Measurements from ENCODE around the gene ELF2. TPM values are rescaled to one million over a fixed set of nuclear protein-coding genes. Genes with fewer than 3 reads are reported as not detected.
"Not testable (repeated sequence)": the region's sequence is repeated elsewhere in the genome, so short reads cannot be mapped to it uniquely, and the experiment has no call there.

The ELF2 gene
- total RNA-seq, 2 experiments from 2014 or later, result 34.3 to 36.3 TPM

DNA sequence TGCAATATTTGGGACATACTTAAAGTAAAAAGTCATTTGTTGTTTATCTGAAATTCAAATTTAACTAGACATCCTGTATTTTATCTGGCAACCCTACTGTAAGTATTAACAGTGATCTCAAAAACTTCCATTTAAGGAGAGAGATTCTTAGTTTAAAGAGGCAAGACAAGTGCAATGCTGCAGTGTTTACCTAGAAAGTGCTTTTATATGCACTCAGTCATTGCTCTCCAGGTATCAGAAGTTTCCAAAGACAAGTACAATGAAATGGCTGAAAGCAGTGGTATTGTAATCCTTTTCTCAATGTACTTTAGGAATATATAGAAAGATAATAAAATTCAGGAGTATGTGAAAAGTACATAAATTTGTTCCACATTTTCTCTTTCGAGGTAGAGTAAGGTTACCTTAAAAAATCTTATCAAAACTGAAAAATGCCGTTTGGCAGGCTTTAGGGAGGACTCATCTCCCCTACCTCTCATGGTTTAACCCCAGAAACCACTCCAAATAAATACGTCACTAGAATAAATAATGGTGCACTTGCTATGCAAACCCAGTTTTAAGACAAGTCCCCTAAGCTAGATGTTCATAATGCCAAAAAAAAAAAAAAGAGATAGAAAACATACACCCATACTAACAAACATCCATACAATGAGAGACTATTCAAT, 45.7 kb downstream of the ELF2 start:
- H3K4me3 Mint-ChIP-seq, result no peak overlapping the region
- ATAC-seq (no peak), DNase-seq (no peak)
- peaks cover 2% of the 10 kb centered on the region for H3K27me3 Mint-ChIP-seq (ENCODE audit: low read depth)
- H3K27ac Mint-ChIP-seq, result no peak overlapping the region
- H3K4me1 Mint-ChIP-seq (ENCODE audit: low read depth), result no peaks in the 10 kb centered on the region
- H3K9me3 Mint-ChIP-seq (ENCODE audit: insufficient read depth), result no peaks in the 10 kb centered on the region
- POLR2A ChIA-PET, result no interaction called here
- H3K36me3 Mint-ChIP-seq (ENCODE audit: low read depth), result peaks cover 3% of the 10 kb centered on the region
- CTCF ChIA-PET, result no interaction called here

DNA sequence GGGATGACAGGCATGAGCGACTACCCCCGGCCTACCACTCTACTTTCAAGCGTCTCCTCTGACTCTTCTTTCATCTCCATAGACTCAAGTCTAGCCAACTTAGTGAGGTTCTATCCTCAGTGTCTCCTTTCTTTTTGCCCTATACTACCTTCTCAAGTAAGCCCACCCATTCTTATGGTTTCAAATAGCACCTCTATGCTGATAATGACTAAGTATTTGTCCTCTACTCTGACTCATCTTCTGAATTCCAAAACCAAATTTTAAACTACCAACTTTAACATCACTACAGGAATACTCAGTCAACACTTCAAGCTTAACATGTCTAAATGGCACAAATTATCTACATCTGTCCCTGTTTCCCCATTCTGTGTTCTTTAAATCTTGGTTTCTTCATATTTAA, 47.8 kb downstream of the ELF2 start:
- Mint-ChIP-seq H3K9me3 (ENCODE audit: insufficient read depth) (no peaks in the 10 kb centered on the region), H3K27ac (no peak overlapping the region), H3K36me3 (ENCODE audit: low read depth) (no peaks in the 10 kb centered on the region), H3K4me1 (ENCODE audit: low read depth) (no peaks in the 10 kb centered on the region), H3K4me3 (no peak overlapping the region), H3K27me3 (ENCODE audit: low read depth) (peaks cover 5% of the 10 kb centered on the region)
- DNase-seq (no peak), ATAC-seq (no peak)
- POLR2A ChIA-PET, result no interaction called here
- CTCF ChIA-PET, result no interaction called here

DNA sequence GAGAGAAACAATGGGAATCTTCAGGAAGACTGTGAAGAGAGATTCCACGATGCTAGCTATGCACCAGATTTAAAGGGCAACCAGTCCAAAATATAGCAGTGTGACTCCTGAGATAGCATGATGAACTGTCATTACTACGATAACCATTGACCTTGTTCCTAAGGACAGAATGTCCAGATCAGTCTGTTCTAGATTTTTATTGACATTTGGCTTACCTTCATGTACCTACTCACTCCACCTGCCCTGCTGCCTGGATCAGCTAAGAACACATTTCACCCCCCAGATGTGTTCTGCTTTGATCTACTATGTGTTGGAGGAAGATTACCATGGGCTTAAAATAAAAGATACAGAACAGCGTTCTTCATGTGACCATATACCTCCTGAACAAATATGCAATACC, 50.1 kb downstream of the ELF2 start:
- peaks cover 5% of the 10 kb centered on the region for H3K27me3 Mint-ChIP-seq (ENCODE audit: low read depth)
- ChIA-PET CTCF (interaction anchor here (0.8 to 1.2 kb wide), 2 partner anchors 41 to 169 kb away, joined by 3 read pairs; no protein-coding TSS in a partner anchor), POLR2A (no interaction called here)
- no peak overlapping the region for H3K4me3 Mint-ChIP-seq
- no peaks in the 10 kb centered on the region for H3K36me3 Mint-ChIP-seq (ENCODE audit: low read depth)
- DNase-seq (no peak), ATAC-seq (no peak)
- H3K4me1 Mint-ChIP-seq (ENCODE audit: low read depth), result no peaks in the 10 kb centered on the region
- no peaks in the 10 kb centered on the region for H3K9me3 Mint-ChIP-seq (ENCODE audit: insufficient read depth)
- no peak overlapping the region for H3K27ac Mint-ChIP-seq

DNA sequence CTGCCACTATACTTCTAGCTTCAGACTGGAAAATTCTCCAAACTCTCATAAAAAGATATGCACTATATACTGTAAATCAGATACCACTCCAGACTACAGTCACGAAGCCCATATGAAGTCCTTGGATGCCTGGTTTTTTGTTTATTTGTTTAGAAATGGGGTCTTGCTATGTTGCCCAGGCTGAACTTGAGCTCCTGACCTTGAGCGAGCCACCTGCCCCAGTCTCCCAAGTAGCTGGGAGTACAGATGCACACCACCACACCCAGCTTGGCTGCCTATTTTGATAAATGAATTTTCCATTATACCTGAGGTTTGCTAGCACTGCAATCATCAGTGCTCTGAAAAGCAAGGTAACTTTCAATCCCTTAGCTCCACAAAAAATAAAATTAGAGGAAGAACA, 53.1 kb downstream of the ELF2 start:
- H3K27ac Mint-ChIP-seq, result no peak overlapping the region
- no peaks in the 10 kb centered on the region for H3K4me1 Mint-ChIP-seq (ENCODE audit: low read depth)
- CTCF ChIA-PET, result no interaction called here
- no peak for DNase-seq
- POLR2A ChIA-PET, result no interaction called here
- ATAC-seq, result no peak
- no peaks in the 10 kb centered on the region for H3K9me3 Mint-ChIP-seq (ENCODE audit: insufficient read depth)
- H3K27me3 Mint-ChIP-seq (ENCODE audit: low read depth), result peaks cover 3% of the 10 kb centered on the region
- H3K36me3 Mint-ChIP-seq (ENCODE audit: low read depth), result no peaks in the 10 kb centered on the region
- no peak overlapping the region for H3K4me3 Mint-ChIP-seq

DNA sequence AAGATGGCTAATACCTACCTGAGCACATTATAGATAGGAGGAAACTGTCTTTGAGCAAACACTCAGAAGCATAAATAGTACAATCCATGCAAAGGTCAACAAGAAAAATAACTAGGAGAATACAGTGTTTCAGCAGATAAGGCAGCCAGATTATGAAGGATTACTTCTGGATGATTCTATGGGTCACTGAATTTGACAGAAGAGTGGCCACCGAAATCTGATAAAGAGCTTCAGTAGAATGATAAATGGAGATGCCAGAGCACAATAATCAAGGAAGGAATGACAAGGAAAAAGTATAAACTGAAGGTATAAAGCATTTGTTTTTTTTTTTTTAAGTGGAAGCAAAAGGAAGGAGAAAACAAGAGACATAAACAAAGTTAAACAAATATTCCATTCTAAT, 58.7 kb downstream of the ELF2 start:
- Mint-ChIP-seq H3K4me3 (no peak overlapping the region), H3K27ac (no peak overlapping the region), H3K36me3 (ENCODE audit: low read depth) (peaks cover 2% of the 10 kb centered on the region), H3K27me3 (ENCODE audit: low read depth) (no peaks in the 10 kb centered on the region), H3K9me3 (ENCODE audit: insufficient read depth) (no peaks in the 10 kb centered on the region), H3K4me1 (ENCODE audit: low read depth) (no peaks in the 10 kb centered on the region)
- CTCF ChIA-PET, result no interaction called here
- no peak for DNase-seq
- POLR2A ChIA-PET, result no interaction called here
- no peak for ATAC-seq

DNA sequence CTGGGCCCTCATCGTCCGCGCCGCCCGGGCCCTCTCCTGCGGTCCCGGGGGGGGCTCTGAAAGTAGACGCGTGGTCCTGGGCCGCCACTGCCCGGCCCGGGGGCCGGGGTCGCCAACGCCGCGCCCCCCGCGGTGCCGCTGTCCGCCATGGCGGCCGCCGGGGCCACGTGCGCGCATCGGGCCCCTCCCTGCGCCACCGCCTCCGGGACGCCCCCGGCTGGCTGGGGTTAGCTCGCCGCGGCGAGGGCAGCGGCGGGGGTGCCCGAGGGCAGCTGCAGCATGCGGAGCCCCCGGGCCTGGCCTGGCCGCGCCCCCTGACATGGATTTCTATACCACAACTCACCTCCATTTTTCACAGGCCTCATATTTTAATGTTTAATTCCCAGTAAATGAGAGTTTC, 61.8 kb downstream of the ELF2 start:
- H3K4me3 Mint-ChIP-seq, result no peak overlapping the region
- ChIA-PET POLR2A (no interaction called here), CTCF (no interaction called here)
- H3K9me3 Mint-ChIP-seq (ENCODE audit: insufficient read depth), result no peaks in the 10 kb centered on the region
- H3K27ac Mint-ChIP-seq, result no peak overlapping the region
- DNase-seq (no peak), ATAC-seq (no peak)
- H3K4me1 Mint-ChIP-seq (ENCODE audit: low read depth), result no peaks in the 10 kb centered on the region
- no peaks in the 10 kb centered on the region for H3K27me3 Mint-ChIP-seq (ENCODE audit: low read depth)
- H3K36me3 Mint-ChIP-seq (ENCODE audit: low read depth), result peaks cover 2% of the 10 kb centered on the region

DNA sequence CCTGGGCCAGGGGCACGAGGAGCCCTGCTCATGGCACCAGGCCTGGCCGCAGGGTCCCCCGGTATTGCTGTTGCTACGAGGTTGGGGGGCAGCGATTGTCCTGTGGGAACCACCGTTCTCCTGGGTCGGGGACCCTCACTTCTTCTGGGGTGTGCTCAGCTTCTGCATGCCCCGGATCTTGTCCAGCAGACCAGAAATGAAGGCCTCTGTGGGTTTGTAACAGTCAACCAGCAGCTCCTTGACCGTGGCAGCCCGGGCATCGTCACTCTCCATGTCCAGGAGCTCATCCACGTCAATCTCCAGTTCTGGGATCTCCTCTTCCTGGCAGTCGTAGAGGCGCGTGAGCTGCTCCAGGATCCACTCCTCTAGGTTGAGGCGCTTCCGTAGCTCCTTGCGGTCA, 62.2 kb downstream of the ELF2 start:
- ATAC-seq; H3K4me3 Mint-ChIP-seq; CTCF ChIA-PET; H3K4me1 Mint-ChIP-seq (ENCODE audit: low read depth); H3K9me3 Mint-ChIP-seq (ENCODE audit: insufficient read depth); H3K36me3 Mint-ChIP-seq (ENCODE audit: low read depth); H3K27me3 Mint-ChIP-seq (ENCODE audit: low read depth); H3K27ac Mint-ChIP-seq; POLR2A ChIA-PET; DNase-seq: not testable (repeated sequence)

DNA sequence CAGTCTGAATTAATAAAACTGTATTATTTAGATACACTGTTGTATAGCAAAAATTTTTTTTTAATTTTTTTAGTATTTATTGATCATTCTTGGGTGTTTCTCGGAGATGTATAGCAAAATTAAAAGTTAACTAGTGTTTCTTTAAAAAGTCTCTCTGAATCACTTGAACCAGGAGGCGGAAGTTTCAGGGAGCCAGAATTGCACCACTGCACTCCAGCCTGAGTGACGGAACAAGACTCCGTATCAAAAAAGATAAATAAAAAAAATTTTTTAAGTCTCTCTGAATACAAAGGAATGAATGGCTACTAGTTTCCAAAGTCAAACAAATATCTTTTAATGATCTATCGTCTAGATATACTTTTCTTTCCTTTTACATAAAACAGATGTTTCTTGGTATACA, 64.4 kb downstream of the ELF2 start:
- H3K9me3 Mint-ChIP-seq (ENCODE audit: insufficient read depth), result no peaks in the 10 kb centered on the region
- no peak for ATAC-seq

DNA sequence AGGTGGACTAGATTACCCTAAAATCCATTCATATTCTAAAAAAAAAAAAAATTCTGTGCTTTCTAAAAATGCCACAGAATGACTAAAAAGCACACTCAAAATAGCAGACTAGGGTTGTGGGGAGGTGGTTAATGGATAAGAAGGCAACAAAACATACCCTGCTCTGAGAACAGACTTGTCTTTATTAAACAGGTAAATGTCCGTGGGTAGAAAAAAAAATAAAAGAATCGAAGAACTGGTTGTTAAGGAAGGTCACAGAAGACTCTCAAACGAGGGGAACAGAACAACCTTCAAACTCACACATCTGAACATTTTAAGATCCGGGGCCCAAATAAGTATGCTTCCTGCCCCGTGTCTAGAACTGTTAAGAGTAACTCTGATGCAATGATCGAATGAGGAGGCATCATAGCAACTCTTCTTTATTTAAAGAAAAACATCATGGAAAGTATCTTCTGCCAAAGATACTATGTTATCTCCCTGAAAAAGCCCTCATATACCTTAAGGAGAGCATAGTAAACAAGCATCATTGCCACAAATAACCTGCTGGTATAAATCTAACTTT, 68.4 kb downstream of the ELF2 start:
- Mint-ChIP-seq H3K27me3 (ENCODE audit: low read depth) (peaks cover 2% of the 10 kb centered on the region), H3K4me3 (no peak overlapping the region), H3K27ac (no peak overlapping the region), H3K9me3 (ENCODE audit: insufficient read depth) (no peaks in the 10 kb centered on the region), H3K36me3 (ENCODE audit: low read depth) (no peaks in the 10 kb centered on the region), H3K4me1 (ENCODE audit: low read depth) (no peaks in the 10 kb centered on the region)
- DNase-seq, result no peak
- CTCF ChIA-PET, result interaction anchor here (1.2 kb wide), 1 partner anchor 78 kb away, joined by 7 read pairs; no protein-coding TSS in a partner anchor
- POLR2A ChIA-PET, result no interaction called here
- ATAC-seq, result no peak

More for the DNA sequence above, 64.4 kb downstream of the ELF2 start:
- H3K27me3 Mint-ChIP-seq (ENCODE audit: low read depth), result peaks cover 2% of the 10 kb centered on the region
- POLR2A ChIA-PET, result no interaction called here
- H3K4me3 Mint-ChIP-seq, result no peak overlapping the region
- no peaks in the 10 kb centered on the region for H3K4me1 Mint-ChIP-seq (ENCODE audit: low read depth)
- CTCF ChIA-PET, result no interaction called here
- H3K27ac Mint-ChIP-seq, result no peak overlapping the region
- H3K36me3 Mint-ChIP-seq (ENCODE audit: low read depth), result peaks cover 2% of the 10 kb centered on the region
- DNase-seq, result no peak

DNA sequence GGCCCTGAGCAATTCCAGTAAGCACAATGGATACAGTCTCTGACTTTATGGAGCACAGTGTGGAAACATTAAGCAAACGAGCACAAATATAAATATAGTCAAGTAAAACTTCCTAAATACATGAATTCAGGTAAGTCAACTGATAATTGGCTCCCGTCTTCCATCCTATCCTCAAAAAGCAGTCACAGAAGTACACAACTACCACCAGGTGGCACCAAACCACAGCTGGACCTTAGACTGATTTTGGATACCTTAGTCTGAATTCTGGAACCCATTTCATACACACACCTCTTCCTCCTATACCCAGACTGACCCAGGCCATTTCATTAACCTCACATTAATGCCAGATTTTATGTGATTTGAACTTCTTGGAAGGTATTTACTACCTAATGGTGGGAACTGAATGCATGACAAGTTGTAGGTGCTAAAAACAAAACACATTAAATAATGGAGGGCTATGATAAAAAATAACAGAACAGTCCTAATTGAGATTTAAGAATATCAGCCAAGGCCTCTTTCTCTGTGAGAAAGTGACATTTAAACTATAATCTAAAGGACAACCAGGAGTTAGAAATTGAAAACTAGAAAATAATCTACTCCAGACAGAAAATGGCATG, 77.5 kb downstream of the ELF2 start:
- CTCF ChIA-PET, result interaction anchor here (0.7 to 3.7 kb wide), 14 partner anchors 8 to 201 kb away, joined by 3 to 28 read pairs (median 4); partner anchors contain the start of gene NAA15
- Mint-ChIP-seq H3K27ac (no peak overlapping the region), H3K36me3 (ENCODE audit: low read depth) (no peaks in the 10 kb centered on the region), H3K9me3 (ENCODE audit: insufficient read depth) (no peaks in the 10 kb centered on the region), H3K27me3 (ENCODE audit: low read depth) (no peaks in the 10 kb centered on the region), H3K4me3 (no peak overlapping the region), H3K4me1 (ENCODE audit: low read depth) (no peaks in the 10 kb centered on the region)
- DNase-seq (peak; percentile 82), ATAC-seq (peak; percentile 65)
- POLR2A ChIA-PET, result no interaction called here

DNA sequence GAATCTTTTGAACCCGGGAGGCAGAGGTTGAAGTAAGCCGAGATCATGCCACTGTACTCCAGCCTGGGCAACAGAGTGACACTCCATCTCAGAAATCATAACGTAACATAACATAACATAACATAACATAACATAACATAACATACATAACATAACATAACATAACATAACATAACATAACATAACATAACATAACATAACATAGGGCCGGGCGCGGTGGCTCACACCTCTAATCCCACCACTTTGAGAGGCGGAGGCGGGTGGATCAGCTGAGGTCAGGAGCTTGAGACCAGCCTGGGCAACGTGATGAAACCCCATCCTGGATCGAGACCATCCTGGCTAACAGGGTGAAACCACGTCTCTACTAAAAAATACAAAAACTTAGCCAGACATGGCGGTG, 84.7 kb downstream of the ELF2 start:
- Mint-ChIP-seq H3K4me1 (ENCODE audit: low read depth) (peaks cover 2% of the 10 kb centered on the region), H3K36me3 (ENCODE audit: low read depth) (no peaks in the 10 kb centered on the region), H3K4me3 (no peak overlapping the region), H3K27ac (no peak overlapping the region), H3K9me3 (ENCODE audit: insufficient read depth) (no peaks in the 10 kb centered on the region), H3K27me3 (ENCODE audit: low read depth) (no peaks in the 10 kb centered on the region)
- CTCF ChIA-PET, result interaction anchor here (1.3 to 1.7 kb wide), 3 partner anchors 62 to 203 kb away, joined by 4 read pairs; no protein-coding TSS in a partner anchor
- DNase-seq (no peak), ATAC-seq (no peak)
- POLR2A ChIA-PET, result no interaction called here

DNA sequence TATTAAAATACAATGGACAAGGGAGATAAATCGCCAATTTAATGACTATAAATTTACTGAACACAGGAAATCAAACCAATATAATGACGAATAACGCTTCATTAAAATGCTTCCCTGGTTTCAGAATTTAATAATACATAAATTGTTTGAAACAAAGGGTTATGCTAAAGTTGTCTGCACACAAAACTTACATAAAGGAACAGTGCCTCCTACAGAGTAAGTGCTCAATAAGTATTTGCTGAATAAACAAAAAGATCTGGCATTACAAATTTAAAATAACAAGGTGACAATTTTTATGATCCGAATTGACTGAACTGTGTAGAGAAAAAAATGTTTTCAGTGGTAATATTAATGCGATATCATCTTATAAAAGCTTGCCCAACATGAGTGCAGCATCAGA, 91.9 kb downstream of the ELF2 start:
- H3K4me3 Mint-ChIP-seq, result peak overlapping the region; percentile 77
- no peak for ATAC-seq
- no peak overlapping the region for H3K27ac Mint-ChIP-seq
- DNase-seq, result no peak
- POLR2A ChIA-PET, result interaction anchor here (2.7 to 2.9 kb wide), 2 partner anchors 211 to 216 kb away, joined by 13 to 24 read pairs; partner anchors contain the start of genes NAA15 and NDUFC1
- peaks cover 20% of the 10 kb centered on the region for H3K36me3 Mint-ChIP-seq (ENCODE audit: low read depth)
- peaks cover 28% of the 10 kb centered on the region for H3K4me1 Mint-ChIP-seq (ENCODE audit: low read depth)
- H3K9me3 Mint-ChIP-seq (ENCODE audit: insufficient read depth), result no peaks in the 10 kb centered on the region
- CTCF ChIA-PET, result interaction anchor here (0.7 to 2.4 kb wide), 8 partner anchors 7 to 446 kb away, joined by 3 to 14 read pairs (median 4); partner anchors contain the start of gene ELF2
- H3K27me3 Mint-ChIP-seq (ENCODE audit: low read depth), result no peaks in the 10 kb centered on the region

Data from activated CD8-positive, alpha-beta T cell treated with anti-CD3 and anti-CD28 coated beads, Interleukin-2, amount 10 ng/mL, durations not matched to agents 7 days and 5 days (primary cell).